NCI-H69 (cell line): ENCODE results near the gene EXOC8.

Experiments used
- DNase-seq: peaks from one replicate; lab custom pipeline; 2025; lab: John Stamatoyannopoulos, UW

Gene EXOC8

GRCh38 chr1:231337472-231338269, at the start of gene EXOC8:
EXOC8 (minus strand) TSS chr1:231337852; CDS start chr1:231337745, 107 bp downstream.
- peak; percentile 98 for DNase-seq

- DNase-seq: no peak
These were observed 48.8 kb upstream of the EXOC8 start for GRCh38 chr1:231386466-231386865.

GRCh38 chr1:231385416-231385748, 47.7 kb upstream of the EXOC8 start:
- DNase-seq: no peak

- DNase-seq: no peak
These were observed 47.2 kb upstream of the EXOC8 start for GRCh38 chr1:231384696-231385415.

- no peak for DNase-seq
These were observed 45.7 kb upstream of the EXOC8 start for GRCh38 chr1:231383159-231383860.

- no peak for DNase-seq
These were observed 44.8 kb upstream of the EXOC8 start for GRCh38 chr1:231382426-231382825.

- no peak for DNase-seq
These were observed 44.1 kb upstream of the EXOC8 start for GRCh38 chr1:231381729-231382128.

GRCh38 chr1:231376875-231377549, 39.4 kb upstream of the EXOC8 start:
- DNase-seq: no peak

- no peak for DNase-seq
These were observed 38.4 kb upstream of the EXOC8 start for GRCh38 chr1:231376101-231376500.

- no peak for DNase-seq
These were observed 36.7 kb upstream of the EXOC8 start for GRCh38 chr1:231374394-231374793.

GRCh38 chr1:231372501-231372900, 34.8 kb upstream of the EXOC8 start:
- no peak for DNase-seq

- DNase-seq: no peak
These were observed 31.6 kb upstream of the EXOC8 start for GRCh38 chr1:231369282-231369681.

GRCh38 chr1:231364192-231364591, 26.5 kb upstream of the EXOC8 start:
- no peak for DNase-seq

GRCh38 chr1:231363624-231364023, 26.0 kb upstream of the EXOC8 start:
- DNase-seq: no peak

- DNase-seq: no peak
These were observed 24.7 kb upstream of the EXOC8 start for GRCh38 chr1:231362325-231362724.

- no peak for DNase-seq
These were observed 21.5 kb upstream of the EXOC8 start for GRCh38 chr1:231359113-231359512.

- peak; percentile 76 for DNase-seq
These were observed 20.2 kb upstream of the EXOC8 start for GRCh38 chr1:231357831-231358354.

- no peak for DNase-seq
These were observed 19.6 kb upstream of the EXOC8 start for GRCh38 chr1:231357187-231357772.

- DNase-seq: no peak
These were observed 17.5 kb upstream of the EXOC8 start for GRCh38 chr1:231355171-231355570.

- no peak for DNase-seq
These were observed 16.8 kb upstream of the EXOC8 start for GRCh38 chr1:231354330-231355020.

- DNase-seq: no peak
These were observed 15.4 kb upstream of the EXOC8 start for GRCh38 chr1:231353086-231353485.
